Measurements from ENCODE around the gene CDON.
"Not testable (repeated sequence)": the region's sequence is repeated elsewhere in the genome, so short reads cannot be mapped to it uniquely, and the experiment has no call there.

Gene CDON

DNA sequence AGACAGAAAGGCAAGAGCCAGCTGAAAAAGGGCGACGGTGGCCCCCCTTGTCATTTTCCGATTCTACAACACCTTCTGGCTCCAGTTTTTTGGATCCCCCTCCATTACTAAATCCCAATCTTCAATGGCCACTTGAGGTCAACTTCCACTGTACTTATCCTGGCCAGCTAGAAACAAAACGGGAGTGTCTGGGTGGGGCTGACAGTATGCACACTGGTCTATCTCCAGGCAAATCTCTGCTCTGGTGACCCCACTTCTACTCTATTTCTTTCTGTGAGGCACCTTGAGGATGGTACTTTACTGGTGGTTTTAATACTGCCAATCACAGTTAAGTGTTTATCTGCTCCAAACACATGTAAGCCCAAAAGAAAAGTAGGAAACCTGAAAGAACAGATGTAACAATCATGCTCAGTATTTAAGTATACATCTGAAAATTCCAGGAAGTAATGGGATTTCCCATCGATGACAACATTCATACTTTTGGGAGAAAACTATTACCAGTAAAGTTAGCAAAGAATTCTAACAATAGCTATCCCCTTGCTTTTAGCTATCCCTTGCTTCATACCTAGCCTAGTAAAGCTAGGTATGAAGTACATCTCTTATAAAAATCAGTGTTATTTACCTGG is 16.0 kb downstream of the CDON start:
- no peak for DNase-seq

DNA sequence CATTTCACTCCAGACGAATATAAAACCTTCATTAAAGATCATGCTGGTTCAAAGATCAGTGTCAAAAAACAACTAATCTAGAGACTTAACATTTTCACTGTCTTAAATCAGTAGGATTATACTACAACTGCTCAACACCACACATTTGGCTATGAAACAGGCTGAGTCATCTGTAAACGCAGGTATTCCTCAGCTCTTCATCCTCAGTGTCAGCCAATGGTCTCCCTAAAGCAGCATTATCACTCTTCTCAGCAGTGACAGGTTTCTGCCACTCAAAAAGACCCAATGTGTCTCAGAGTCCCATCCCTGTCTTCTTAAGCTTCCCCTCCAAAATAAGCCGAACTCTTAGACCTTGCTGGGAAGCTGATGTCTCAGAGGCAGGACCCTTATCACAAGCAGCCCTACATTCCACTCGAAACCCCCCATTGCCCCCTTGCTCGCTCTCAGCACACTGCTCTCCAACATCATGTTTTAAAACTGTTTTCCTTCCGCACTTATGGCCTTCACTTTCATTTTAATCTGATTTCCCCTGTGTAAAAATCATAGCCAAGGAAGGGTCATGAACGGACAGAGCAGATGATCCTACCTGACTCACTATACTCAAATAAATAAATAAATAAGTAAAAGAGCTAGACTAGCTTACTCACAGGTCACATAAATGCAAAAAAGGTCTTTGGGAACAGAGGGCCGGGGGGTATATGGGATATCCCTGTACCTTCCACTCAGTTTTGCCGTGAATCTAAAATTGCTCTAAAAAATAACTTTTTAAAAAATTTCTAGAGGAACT is 23.0 kb downstream of the CDON start:
- DNase-seq: no peak

DNA sequence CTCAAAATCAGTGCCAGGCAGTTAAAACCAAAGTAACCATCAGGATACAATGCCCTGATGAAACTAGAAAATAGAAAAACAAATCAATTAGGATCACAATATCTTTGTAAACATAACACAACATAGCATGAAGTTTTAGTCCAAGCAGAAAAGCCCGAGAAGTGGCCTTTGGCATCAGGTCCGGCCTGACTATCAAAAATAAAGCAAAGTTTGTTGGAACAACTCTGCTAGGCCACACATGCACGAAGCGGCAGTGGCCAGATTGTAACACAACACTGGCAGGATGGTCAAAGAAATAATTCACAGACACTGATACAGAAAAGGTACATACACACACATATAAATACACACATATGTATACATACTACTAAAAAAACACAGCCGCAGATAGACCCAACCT is 26.9 kb downstream of the CDON start:
- DNase-seq: no peak

DNA sequence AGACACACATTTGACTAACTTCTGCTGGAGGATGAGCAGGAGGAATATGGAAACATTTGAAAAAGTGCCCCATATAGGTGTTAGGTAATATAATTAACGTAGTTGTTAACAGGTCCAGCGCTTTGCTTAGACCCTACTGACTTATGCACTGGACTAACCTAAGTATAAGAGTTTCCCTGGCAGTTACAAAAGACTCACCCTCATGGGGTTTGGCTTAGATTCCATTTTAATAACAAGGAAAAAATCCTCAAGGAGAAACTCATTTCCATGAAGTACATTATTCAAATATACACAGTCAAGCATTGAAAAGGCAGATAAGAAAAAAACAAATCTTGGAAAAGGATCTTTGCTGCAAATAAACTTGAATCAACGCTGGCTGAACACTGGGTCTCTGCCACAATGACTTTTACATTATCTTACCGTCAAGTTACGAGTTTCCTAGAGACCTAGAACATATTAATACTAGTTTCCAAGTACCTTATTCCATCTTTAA is 27.7 kb downstream of the CDON start:
- DNase-seq: no peak

DNA sequence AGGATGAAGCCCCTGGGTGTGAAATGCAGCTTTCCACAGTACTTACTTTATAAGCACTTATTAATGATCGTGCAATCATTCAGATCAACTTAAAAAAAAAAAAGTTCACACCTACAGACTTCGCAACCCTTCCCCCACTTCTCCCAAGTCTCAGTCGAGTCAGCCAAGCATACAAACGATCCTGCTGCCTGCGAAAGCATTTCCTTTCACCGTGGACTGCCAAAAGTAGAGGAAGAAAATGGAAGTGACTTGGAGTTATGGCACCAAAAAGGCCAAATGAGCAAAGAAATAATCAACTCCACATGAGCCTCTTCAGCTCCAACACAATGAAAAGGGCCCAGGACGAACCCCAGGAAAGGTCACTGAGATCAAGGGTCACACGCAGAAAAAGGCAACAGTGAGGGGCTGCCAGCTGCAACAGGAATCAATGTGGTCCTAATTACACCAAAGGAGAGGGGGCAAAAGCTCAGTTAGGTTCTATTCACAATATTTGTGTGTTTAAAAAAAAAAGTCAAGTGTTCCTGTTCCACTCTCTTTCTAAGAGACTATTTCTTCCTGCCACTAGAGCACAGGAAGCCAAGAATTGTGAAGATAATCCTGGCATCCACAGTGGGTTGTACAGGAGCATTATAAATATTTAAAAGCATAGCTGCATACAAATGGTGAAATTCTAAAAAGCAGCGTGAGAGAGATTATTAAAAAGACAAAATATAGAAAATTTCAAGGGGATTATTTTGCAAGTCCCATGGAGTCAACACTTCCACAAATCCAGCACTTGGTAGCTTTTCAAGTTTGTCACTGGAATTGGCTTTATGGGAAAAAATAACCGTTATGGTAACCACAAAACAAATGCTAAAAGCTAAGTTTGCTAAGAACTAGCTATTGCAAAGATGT is 28.4 kb downstream of the CDON start:
- DNase-seq: no peak

DNA sequence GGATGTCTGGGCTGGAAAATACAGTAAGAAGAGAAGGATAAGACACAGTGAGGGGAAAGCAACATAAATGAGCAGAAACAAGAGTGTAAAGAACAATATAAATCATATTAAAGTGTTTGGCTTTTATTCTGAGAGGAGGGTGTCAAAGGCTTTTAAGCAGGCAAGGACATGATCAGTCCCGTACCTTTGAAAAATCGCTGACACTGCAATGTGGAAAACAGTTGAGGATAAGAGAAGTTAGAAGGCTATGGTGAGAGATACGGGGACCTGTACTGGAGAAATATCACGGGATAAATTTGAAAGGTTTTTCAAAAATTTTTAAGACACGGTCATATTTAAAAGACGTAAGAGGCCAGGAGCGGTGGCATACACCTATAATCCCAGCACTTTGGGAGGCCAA is 30.3 kb downstream of the CDON start:
- DNase-seq: no peak

DNA sequence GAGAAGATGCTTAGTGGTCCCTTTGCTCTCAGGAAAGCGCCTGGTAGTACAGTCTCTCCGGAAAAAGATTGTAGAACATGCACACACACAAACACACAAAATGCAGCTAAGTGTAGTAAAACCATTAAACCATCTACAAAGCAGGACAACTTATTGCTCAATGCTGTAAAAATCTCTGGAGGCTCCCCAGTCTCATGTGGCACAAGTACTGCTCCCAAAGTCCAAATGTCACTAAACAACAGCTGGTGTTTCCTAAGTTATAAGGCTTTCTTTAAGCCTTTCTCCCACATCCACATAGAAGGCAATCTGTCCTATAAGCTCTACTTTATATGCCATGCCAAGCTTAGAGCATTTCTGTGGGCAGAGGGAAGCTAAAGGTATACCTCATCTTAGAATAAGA is 32.9 kb downstream of the CDON start:
- no peak for DNase-seq

DNA sequence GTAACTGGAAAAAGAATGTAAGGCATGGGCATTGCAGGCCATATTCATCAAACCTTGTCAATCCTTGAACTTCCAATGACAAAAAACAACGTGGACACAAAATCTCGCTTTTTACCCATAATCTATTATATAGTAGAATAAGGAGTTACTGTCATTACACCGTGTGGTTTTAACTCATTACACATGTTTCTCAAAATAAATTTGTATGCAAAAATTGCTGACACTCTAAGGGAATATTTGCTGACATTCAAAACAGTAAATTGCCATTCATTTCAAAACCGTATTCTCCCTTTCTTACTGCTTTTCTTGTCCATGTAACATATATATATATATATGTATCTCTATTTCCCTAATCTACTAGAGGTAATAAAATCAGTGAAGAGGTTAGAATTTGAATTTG is 33.4 kb downstream of the CDON start:
- DNase-seq: no peak

DNA sequence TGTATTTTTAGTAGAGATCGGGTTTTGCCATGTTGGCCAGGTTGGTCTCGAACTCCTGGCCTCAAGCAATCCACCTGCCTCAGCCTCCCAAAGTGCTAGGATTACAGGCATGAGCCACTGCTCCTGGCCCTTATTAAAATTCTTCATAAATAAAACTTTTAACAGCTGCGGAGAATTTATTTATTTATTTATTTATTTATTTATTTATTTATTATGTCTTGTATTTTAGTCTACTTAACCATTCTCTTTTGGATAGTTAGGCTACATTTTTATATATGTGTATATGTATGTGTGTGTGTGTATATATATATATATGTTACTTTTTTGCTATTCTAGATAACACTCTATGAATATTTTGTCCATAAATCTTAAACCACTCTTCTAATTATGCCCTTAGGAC is 34.1 kb downstream of the CDON start:
- not testable (repeated sequence) for DNase-seq

DNA sequence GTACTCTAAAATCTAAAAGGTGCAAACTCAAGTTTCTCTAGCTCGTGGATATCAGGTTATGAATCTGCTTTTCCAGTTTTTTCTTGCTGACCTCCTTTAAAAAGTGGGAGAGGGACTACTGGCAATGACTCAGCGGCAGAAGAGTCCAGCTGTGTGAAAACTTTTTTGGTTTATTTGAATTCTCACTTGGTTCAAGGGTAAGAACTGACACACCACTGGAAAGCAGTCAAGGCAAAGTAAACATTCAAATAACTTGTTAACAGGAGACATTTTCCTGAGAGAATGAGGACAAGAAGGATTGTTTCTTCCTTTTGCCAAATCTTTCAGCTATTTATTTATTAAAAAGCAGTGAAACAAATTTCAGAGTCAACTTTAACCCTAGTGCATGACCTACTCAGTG is 36.1 kb downstream of the CDON start:
- DNase-seq: no peak

DNA sequence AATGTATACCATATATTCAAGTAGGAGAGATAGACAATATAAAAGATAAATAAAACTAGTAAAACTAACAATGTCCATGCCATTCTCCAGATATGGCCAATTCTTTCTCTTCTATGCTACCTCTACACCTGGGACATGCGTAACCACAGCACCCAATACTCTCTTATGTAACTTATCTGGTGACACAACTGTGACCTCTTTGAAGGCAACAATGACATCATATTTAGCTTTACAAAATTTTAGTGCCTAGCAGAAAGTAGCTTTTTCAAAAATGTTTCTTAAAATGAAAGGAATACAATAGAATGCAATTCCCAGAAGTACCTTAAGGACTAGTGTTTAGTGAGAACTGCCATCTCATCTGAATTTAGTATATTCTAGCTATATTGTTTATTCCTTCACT is 36.8 kb downstream of the CDON start:
- no peak for DNase-seq

DNA sequence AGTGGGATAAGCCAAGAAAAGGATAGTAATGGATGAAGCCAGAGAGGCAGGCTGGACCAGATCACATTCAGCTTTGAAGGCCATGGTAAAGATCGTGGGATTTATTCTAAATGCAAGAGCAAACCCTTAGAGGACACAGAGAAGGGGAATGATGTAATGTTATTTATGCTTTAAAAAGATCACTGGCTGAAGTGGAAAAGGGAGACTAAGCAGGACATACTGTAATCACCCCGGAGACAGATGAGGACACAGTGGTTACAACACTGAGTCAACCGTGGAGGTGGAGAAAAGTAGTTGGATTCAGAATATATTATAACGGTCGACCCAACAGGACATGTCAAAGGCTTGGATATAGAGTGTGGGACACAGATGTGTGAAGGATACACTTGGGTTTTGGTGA is 38.5 kb downstream of the CDON start:
- no peak for DNase-seq

DNA sequence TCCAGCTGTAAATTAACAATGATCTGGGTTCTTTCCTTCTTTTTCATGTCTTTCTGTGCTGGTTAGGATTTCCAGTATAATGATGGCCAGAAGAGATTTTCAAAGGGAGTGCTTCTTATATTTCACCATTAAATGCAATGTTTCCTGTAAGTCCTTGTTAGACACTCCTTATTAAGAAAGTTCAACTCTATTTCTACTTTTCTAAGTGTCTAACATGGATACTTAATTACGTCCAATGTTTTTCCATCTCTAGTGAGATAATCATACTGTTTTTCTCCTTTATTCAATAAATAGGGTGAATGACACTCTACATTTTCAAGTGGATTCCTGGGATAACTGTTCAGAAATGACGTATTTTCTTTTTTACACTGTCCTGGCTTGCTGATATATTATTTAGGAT is 49.8 kb downstream of the CDON start:
- no peak for DNase-seq

DNA sequence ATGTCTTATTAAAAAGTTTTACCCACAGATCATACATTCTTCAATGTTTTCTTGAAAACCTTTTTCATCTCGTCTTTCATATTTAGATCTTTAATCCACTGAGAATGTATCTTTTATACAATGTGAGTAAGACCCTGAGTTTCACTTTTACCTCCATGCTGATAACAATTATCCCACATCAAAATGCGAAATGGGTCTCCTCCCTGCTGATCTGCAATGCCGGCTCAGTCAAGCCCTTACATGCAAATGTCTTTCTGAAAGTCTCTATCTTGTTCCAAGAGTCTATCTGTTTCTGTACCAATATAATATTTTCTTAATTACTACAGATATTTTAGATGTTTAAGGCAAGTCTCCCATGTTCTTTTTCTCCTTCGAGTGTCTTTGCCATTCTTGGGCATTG is 50.9 kb downstream of the CDON start:
- no peak for DNase-seq

DNA sequence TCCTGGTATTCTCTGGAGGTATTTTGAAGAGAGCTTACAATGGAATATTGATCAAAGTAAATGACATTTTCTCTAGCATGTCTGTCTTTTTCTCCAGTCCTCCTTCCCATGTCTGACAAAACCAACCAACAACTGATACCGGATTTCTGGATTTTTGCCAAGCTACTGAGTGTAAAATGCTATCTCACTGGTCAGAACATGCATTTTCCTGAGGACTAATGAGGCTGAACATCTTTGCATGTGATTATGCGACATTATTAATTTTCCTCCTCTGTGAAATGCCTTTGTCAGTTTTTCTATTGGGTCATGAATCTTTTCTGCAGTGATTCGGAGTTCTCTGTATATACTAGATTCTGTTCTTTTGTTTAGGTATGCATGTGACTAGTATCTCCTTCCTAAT is 51.4 kb downstream of the CDON start:
- DNase-seq: no peak

DNA sequence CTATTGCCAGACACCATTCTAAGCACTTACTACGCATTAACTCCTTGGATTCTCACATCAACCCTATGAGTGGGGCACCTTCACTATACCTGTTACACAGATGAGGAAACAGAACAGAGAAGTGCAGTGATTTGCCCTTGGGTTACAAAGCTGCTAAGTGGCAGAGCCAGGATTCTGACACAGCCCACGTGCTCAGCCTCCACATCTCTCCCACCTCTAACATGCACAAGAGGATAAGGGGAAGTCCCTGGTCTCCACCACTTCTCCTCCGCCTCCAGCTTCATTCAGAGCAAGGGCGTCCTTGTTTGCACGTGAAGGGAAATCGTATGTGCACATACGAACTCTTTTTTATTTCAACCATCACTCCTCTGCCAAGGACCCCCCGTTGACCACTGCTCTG is 53.7 kb downstream of the CDON start:
- no peak for DNase-seq

DNA sequence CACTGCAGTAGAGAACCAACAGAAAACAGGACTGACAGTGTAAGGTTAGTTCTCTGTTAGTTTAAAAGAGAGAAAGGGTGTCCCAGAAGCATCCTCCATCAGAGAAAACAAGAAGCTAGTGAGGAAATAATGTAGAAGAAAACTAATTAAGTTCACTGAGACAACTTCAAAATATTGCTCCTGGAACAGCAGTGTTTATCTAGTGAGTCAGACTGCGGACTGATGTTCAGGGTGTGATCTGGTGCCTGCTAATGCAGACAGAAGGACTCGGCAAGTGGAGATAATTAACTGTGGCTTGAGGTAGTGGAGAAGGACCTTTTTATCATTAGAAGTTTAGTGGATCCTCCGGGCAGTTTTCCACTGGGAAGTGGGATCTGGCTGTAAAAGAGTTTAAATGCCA is 55.4 kb downstream of the CDON start:
- DNase-seq: no peak

DNA sequence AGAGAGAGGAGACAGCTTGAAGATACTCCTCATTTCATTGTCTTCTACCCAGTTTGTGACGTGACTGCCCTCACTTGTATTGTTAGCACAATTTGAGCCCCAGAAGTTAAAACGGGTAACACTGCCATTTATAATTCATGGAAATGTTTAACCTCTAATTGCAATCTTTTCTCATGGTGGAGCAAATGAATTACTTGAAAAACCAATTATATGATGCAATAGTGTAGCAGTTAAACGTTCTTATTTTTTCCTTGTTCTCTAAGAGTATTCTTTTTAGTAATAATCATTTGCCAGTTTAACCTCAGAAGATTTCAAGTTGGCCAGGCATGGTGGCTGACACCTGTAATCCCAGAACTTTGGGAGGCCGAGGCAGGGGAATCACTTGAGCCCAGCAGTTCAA is 56.6 kb downstream of the CDON start:
- no peak for DNase-seq

DNA sequence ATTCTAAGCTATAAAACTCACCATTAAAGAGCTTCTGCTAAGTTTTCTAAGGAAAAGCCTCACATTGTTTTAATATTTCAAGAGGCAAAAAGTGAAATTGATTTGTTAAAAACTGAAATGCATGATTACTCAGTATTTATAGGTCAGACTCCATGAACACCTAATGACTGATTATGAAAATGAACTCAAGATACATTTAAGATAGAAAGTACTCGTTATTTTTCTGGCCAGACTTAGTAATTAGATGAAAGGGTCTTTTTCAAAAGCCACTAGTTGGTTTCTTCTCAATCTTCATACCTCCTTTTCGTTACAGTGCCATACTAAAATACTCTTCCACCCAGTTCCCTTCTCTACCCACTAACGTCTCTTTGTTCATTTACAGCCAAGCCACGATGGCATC is 60.5 kb downstream of the CDON start:
- no peak for DNase-seq

DNA sequence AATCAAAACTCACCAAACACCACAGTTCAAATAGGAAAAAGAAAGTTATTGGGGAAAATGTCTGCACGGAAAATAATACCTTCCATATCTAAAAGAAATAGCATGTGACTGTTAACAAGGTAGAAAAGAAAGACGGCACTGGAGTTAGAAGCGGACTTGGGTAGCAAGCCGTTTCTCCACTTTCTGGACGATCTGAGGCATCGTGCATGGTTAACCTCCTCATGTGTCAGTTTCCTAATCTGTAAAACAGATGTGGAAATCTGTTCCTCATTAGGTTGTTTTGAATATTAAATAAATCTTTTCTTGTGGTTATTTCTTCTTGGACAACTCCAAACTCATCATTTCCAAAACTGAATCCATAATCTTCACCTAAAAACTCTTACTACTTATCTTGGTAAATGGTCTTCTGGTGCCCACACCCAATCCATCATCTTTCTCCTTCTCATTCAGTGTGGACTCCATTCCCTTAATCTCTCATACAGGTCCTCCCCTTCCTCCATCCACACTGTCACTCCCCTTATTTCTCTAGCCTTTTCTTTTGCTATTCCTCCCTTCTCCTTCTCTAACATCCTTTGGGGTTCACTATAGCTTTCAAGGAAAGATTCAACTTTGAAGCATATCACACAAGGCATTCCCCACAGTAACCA is 63.3 kb downstream of the CDON start:
- DNase-seq: no peak

DNA sequence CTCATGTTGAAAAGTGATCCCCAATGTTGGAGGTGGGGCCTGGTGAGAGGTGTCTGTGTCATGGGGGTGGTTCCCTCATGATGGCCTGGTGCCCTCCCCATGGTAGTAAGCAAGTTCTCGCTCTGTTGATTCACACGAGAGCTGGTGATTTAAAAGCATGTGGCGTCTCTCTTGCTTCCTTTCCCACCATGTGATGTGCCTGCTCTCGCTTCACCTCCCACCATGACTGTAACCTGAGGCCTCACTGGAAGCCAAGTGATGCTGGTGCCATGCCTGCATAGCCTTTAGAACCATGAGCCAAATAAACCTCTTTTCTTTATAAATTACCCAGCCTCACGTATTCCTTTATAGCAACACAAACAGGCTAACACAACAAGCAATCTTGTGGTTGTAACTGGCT is 64.4 kb downstream of the CDON start:
- no peak for DNase-seq

DNA sequence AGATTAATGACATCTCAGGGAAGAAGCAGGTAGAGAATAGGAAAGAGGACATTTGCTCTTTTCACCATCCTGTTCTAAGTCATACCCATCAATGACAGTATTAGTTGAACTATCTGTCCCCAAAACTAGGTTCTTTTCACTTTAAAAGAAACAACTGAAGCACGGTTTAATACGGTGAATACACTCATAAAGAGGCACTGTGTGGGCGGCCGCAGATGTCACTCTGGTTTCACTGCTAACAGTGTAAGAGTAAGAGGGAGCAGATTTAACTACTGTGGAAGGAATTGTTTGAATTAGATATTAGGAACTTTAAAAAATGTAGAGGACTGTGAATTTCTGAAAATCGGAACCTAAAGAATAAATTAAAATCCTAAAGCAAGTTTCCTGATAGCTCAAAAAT is 67.4 kb downstream of the CDON start:
- peak; percentile 40 for DNase-seq

DNA sequence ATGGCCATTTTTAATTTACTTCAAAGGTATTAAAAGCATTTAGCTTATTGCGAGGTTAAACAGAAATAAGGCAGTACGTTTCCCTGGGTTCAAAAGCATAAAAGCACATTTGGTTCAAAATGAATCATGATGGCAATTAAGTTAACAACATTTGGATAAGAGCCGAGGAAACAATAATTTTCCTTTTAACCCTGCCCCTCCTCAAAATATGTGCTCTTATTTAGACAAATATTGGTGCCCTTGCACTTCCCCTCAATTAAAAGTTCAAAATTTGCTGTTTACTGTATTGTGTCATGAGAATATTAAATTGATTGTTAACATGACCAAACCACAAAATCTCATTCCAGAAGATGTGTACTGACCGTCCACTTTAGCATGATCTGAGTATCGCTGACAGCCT is 68.2 kb downstream of the CDON start:
- no peak for DNase-seq

Measured in activated naive CD4-positive, alpha-beta T cell treated with Interleukin-2 at 50 U/mL for 16 hours (primary cell).